ENCODE data around the gene RHEBL1. TPM values are rescaled to one million over a fixed set of nuclear protein-coding genes. Genes with fewer than 3 reads are reported as not detected.

The RHEBL1 gene
- total RNA-seq, 1 experiment from 2014 or later: 2.9 TPM

DNA sequence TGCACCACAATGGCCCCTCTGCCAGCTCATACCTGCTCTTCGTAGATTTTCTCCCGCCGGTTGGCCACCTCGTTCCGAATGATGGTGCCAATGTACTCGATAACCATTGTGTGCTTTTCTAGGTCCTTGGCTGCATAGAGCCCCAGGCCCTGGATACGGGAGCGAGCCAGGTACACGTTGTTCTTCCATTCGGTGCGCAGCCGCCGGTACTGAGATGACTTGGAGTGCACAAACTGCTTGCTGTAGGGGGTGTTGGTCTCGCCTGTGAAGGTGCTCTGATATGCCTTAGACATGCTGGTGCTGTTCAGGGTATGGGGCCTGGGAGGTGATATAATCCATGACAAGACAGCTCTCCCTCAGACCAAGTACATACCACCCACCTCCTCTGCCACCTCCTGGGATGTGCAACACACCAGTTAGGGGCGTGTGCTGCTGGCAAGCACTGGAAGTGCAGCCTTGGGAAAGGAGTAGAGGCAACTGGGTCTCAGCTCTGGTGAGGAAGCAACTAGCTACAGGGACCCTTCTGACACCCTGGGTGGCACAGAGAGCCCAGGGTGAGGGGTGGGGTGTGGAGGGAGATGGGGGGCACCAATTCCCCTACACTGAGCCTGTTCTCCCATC is 47.1 kb downstream of the RHEBL1 start:
- H3K79me2 ChIP-seq (ENCODE audit: low read depth): peaks cover 5% of the 10 kb centered on the region
- H3K9me2 ChIP-seq (ENCODE audit: insufficient read depth): no peaks in the 10 kb centered on the region
- CTCF ChIA-PET: interaction anchor here (0.8 kb wide), 1 partner anchor 19 kb away, joined by 3 read pairs; no protein-coding TSS in a partner anchor
- no peak for DNase-seq
- H3K4me1 ChIP-seq (replicated peaks; ENCODE audit: insufficient read depth): peaks cover 7% of the 10 kb centered on the region
- H4K20me1 ChIP-seq (ENCODE audit: insufficient read depth): no peaks in the 10 kb centered on the region; the same call in 1 of the 2 replicates
- POLR2A ChIA-PET (ENCODE audit: unreplicated experiment): interaction anchor here (0.7 kb wide), 1 partner anchor 269 kb away, joined by 3 read pairs; no protein-coding TSS in a partner anchor
- H3K36me3 ChIP-seq (ENCODE audit: low read depth): 0 out of 2 replicates have a peak, but pooled peaks cover 9% of the 10 kb centered on the region
- H3K4me3 ChIP-seq: no peak overlapping the region
- H3K27me3 ChIP-seq (ENCODE audit: insufficient read depth, low read depth): no peaks in the 10 kb centered on the region
- peaks cover 32% of the 10 kb centered on the region for H3F3A ChIP-seq (ENCODE audit: insufficient read depth, low read depth)
- no peak overlapping the region for H3K4me2 ChIP-seq
- no peaks in the 10 kb centered on the region for H3K9me3 ChIP-seq (ENCODE audit: insufficient read depth, low read depth)
- BruUV-seq (replicated peaks): no TSS peak
- H3K27ac ChIP-seq: no peak overlapping the region
- TF ChIP-seq, protein P1, sequence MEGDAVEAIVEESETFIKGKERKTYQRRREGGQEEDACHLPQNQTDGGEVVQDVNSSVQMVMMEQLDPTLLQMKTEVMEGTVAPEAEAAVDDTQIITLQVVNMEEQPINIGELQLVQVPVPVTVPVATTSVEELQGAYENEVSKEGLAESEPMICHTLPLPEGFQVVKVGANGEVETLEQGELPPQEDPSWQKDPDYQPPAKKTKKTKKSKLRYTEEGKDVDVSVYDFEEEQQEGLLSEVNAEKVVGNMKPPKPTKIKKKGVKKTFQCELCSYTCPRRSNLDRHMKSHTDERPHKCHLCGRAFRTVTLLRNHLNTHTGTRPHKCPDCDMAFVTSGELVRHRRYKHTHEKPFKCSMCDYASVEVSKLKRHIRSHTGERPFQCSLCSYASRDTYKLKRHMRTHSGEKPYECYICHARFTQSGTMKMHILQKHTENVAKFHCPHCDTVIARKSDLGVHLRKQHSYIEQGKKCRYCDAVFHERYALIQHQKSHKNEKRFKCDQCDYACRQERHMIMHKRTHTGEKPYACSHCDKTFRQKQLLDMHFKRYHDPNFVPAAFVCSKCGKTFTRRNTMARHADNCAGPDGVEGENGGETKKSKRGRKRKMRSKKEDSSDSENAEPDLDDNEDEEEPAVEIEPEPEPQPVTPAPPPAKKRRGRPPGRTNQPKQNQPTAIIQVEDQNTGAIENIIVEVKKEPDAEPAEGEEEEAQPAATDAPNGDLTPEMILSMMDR (conservative IDR thresholded peaks at IDR 0.05): no peak
- TF ChIP-seq EZH2 (IDR thresholded peaks at IDR 0.05; ENCODE audit: low read depth): no peak
- H2AFZ ChIP-seq: no peak overlapping the region
- intact Hi-C loops (cut with micrococcal nuclease; ENCODE audit: unreplicated experiment): no loop called here

DNA sequence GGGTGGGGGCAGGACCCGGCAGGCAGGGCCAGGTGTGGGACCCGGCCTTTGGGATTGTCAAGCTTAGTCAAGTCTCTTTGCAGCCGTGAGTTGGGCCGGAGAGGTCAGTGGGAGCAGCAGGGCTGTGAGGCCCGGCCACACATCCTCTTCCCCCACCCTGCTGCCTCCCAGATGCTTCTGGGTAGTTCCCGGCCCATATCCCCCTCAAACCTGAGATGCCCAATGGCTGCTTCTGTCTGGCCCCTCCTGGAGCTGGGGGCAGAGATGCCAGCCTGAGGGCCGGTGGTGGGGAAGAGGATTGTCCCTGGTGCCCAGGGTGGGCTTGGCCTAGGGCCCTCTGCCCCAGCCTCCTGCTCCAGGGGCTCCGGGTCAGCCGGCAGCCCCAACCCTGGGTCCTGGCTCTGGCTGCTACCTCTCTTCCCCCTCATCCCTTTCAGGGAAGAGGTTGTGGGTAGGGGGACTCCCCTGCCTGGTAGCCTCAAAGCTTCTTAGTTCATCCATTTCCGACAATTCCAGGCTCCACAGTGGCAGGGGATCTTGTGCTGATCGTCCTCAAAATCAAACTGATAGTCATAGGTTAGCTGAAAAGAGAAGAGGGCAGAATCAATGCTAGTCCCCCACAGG is 48.4 kb downstream of the RHEBL1 start:
- intact Hi-C loops (cut with micrococcal nuclease; ENCODE audit: unreplicated experiment): no loop called here
- no peak for DNase-seq
- peaks cover 14% of the 10 kb centered on the region for H3K4me1 ChIP-seq (replicated peaks; ENCODE audit: insufficient read depth)
- no peaks in the 10 kb centered on the region for H3K27me3 ChIP-seq (ENCODE audit: insufficient read depth, low read depth)
- ChIA-PET POLR2A (ENCODE audit: unreplicated experiment) (no interaction called here), CTCF (no interaction called here)
- 0 out of 2 replicates have a peak, but pooled peaks cover 9% of the 10 kb centered on the region for H3K36me3 ChIP-seq (ENCODE audit: low read depth)
- peaks cover 36% of the 10 kb centered on the region for H3F3A ChIP-seq (ENCODE audit: insufficient read depth, low read depth)
- H4K20me1 ChIP-seq (ENCODE audit: insufficient read depth): no peaks in the 10 kb centered on the region
- H2AFZ ChIP-seq: no peak overlapping the region
- no TSS peak for BruUV-seq (replicated peaks)
- no peak overlapping the region for H3K4me2 ChIP-seq
- H3K27ac ChIP-seq: no peak overlapping the region
- H3K79me2 ChIP-seq (ENCODE audit: low read depth): peaks cover 17% of the 10 kb centered on the region
- TF ChIP-seq, protein P1 (conservative IDR thresholded peaks at IDR 0.05): no peak
- TF ChIP-seq EZH2 (IDR thresholded peaks at IDR 0.05; ENCODE audit: low read depth): no peak
- no peak overlapping the region for H3K4me3 ChIP-seq
- no peaks in the 10 kb centered on the region for H3K9me3 ChIP-seq (ENCODE audit: insufficient read depth, low read depth)
- no peaks in the 10 kb centered on the region for H3K9me2 ChIP-seq (ENCODE audit: insufficient read depth)

DNA sequence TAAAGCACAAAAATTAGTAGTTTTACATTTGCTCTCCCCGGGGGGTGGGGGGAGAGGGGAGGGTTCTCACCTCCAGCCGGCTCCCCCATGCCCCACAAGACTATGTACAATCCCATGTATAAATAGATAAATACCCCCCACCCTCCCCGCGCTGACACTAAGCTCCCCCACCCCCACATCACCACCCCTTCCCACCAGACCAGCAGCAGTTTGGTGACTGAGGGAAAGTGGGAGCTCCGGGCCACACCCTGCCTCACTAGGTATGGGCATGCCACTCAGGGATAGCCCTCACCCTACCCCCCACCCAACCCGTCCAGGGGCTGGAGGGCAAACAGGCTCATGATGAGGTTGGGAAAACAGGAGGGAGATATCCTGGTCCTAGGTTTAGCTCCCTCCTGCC is 49.3 kb downstream of the RHEBL1 start:
- Histone ChIP-seq H2AFZ (no peak overlapping the region), H4K20me1 (ENCODE audit: insufficient read depth) (no peaks in the 10 kb centered on the region), H3K4me1 (replicated peaks; ENCODE audit: insufficient read depth) (peaks cover 14% of the 10 kb centered on the region), H3K79me2 (ENCODE audit: low read depth) (peaks cover 24% of the 10 kb centered on the region), H3K36me3 (ENCODE audit: low read depth) (0 out of 2 replicates have a peak, but pooled peaks cover 7% of the 10 kb centered on the region), H3K27ac (no peak overlapping the region), H3K27me3 (ENCODE audit: insufficient read depth, low read depth) (no peaks in the 10 kb centered on the region), H3K9me3 (ENCODE audit: insufficient read depth, low read depth) (no peaks in the 10 kb centered on the region), H3K4me3 (no peak overlapping the region), H3K9me2 (ENCODE audit: insufficient read depth) (no peaks in the 10 kb centered on the region), H3K4me2 (no peak overlapping the region), H3F3A (ENCODE audit: insufficient read depth, low read depth) (peaks cover 36% of the 10 kb centered on the region)
- POLR2A ChIA-PET (ENCODE audit: unreplicated experiment): interaction anchor here (0.6 kb wide), 1 partner anchor 44 kb away, joined by 4 read pairs; no protein-coding TSS in a partner anchor
- intact Hi-C loops (cut with micrococcal nuclease; ENCODE audit: unreplicated experiment): no loop called here
- BruUV-seq (replicated peaks): no TSS peak
- no peak for TF ChIP-seq EZH2 (IDR thresholded peaks at IDR 0.05; ENCODE audit: low read depth)
- TF ChIP-seq, protein P1 (conservative IDR thresholded peaks at IDR 0.05): no peak
- CTCF ChIA-PET: interaction anchor here (0.5 to 1.6 kb wide), 6 partner anchors 22 to 321 kb away, joined by 3 to 7 read pairs (median 4); no protein-coding TSS in a partner anchor
- DNase-seq: no peak
